Stimulated activated CD8-positive, alpha-beta memory T cell treated with anti-CD3 and anti-CD28 coated beads, Interleukin-12 subunit alpha, Interleukin-12 subunit beta, amount 100 ng/mL, for 24 hours (primary cell): ENCODE data around the gene EP300.

Experiments used
- DNase-seq: peaks from one replicate; pipeline ENCODE4 v3.0.0-alpha.2; 2020; ENCODE audit errors: extremely low read depth

EP300 gene

DNA sequence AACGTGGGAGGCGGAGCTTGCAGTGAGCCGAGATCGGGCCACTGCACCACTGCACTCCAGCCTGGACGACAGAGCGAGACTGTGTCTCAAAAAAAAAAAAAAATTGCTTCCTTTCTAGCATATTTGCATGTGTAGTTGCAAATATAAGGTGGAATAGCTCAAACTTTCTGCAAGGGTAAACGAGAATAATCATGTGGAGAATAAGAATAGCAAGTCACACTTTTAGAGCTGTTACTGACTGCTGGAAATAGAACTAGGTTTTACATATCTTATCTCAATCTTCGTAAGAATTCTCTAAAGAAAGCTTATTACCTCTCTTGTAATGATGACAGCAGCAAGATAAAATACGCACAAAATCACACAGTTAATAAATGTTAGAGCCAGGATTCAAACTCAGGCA is 114.3 kb downstream of the EP300 start:
- DNase-seq = no peak

DNA sequence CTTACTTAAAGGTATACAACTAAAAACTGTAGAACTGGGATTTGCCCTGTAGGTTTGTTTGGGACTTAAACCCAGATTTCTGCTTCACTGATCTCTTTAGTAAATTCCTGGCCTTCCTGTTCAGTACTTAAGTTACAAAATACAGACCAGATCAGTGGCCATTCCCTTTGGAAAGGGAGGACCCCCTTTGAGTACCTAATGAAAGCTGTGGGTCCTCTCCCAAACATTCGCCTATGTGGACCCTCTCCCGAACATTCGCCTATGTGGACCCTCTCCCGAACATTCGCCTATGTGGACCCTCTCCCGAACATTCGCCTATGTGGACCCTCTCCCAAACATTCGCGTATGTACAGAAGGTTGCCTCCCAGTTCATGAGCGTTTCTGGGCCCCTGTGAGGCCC is 123.0 kb downstream of the EP300 start:
- no peak for DNase-seq

GRCh38 chr22:41215926-41216325 is 123.5 kb downstream of the EP300 start:
- no peak for DNase-seq

- DNase-seq = no peak
Measured at GRCh38 chr22:41216984-41217383, 124.6 kb downstream of the EP300 start.

- no peak for DNase-seq
Measured at GRCh38 chr22:41217553-41218157, 125.3 kb downstream of the EP300 start.

DNA sequence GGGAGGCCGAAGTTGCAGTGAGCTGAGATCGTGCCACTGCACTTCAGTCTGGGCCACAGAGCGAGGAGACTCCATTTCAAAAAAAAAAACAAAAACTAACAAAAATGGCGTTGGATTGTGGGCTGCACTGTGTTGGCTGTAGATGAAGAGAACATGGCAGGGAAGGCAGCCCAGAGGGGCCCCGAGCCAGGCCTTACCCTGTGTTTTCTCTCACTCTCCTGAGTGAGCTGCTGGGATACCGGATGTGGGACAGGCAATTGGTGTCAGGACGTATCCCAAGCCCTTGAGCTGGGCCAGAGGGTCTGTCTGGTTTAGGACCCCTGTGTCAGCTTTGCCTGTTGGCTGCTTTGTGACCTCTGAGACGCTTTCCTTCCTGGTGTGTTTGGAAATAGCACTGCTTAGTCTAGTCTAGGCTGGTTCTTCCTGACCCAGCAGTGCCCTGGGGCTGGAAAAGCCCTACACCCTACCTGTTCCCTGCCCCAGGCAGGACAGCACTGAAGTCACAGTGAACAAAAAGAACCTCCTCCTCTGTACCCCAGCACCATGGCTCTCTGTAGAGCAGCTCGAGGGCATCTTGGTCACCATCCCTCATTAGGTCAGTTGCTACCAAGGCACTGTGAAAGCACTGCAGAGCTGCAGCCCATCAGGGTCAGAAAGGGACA is 130.6 kb downstream of the EP300 start:
- DNase-seq = no peak

DNA sequence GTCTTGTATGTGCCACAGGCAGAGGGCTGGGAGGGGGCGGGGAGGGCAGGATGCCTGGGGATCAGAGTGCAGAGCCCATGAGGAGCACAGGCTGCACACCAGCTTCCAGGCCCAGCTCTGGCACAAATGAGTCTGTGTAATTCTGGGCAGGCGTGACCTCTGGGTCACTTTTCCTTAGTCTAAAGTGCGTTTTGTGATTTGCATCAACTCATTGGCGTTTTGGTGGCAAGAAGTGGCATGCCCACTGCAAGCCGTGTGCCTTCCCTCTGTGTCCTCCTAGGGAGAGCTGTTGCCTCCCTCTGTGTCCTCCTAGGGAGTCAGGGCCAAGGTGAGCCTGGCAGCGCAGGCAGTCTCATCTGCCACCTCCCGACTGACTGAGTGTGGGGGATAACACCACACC is 131.1 kb downstream of the EP300 start:
- no peak for DNase-seq

GRCh38 chr22:41226723-41227655 is 134.6 kb downstream of the EP300 start:
- DNase-seq = no peak

- no peak for DNase-seq
Measured at GRCh38 chr22:41229215-41229614, 136.8 kb downstream of the EP300 start.
